ENCODE data around the gene CBR1. TPM values are rescaled to one million over a fixed set of nuclear protein-coding genes. Genes with fewer than 3 reads are reported as not detected.

Gene CBR1
- total RNA-seq, 2 donors from 2014 or later: 174 to 186 TPM

- ATAC-seq (ENCODE audit: insufficient number of reproducible peaks, low FRiP score, low read depth): no peak
- no peak for TF ChIP-seq CTCF (IDR thresholded peaks at IDR 0.05)
Observed at GRCh38 chr21:36100971-36101641, 31.3 kb downstream of the CBR1 start.

GRCh38 chr21:36103434-36103833, 33.6 kb downstream of the CBR1 start:
- peaks cover 0 to 5% of the 10 kb centered on the region in 2 donors for H3K4me1 ChIP-seq (ENCODE audit: control insufficient read depth in 1 of 2, low read depth in 2 of 2)
- no peaks in the 10 kb centered on the region for H3K36me3 ChIP-seq
- H3K9me3 ChIP-seq: no peaks in the 10 kb centered on the region
- H3K27me3 ChIP-seq (replicated peaks; ENCODE audit: insufficient read depth): no peaks in the 10 kb centered on the region
- no peak for DNase-seq (ENCODE audit: low spot score)
- no peak for TF ChIP-seq CTCF (IDR thresholded peaks at IDR 0.05)
- H3K4me3 ChIP-seq: no peak overlapping the region
- no peak overlapping the region for H3K27ac ChIP-seq
- no peak for ATAC-seq (ENCODE audit: insufficient number of reproducible peaks, low FRiP score, low read depth)

More at GRCh38 chr21:36100971-36101641, 31.3 kb downstream of the CBR1 start:
- Histone ChIP-seq H3K9me3 (no peaks in the 10 kb centered on the region), H3K36me3 (no peaks in the 10 kb centered on the region), H3K27ac (no peak overlapping the region), H3K4me1 (ENCODE audit: control insufficient read depth in 1 of 2, low read depth in 2 of 2) (peaks cover 5 to 11% of the 10 kb centered on the region in 2 donors), H3K27me3 (replicated peaks; ENCODE audit: insufficient read depth) (no peaks in the 10 kb centered on the region), H3K4me3 (no peak overlapping the region)
- DNase-seq (ENCODE audit: low spot score): no peak

- Histone ChIP-seq H3K36me3 (no peaks in the 10 kb centered on the region), H3K27ac (no peak overlapping the region), H3K27me3 (replicated peaks; ENCODE audit: insufficient read depth) (no peaks in the 10 kb centered on the region), H3K4me1 (ENCODE audit: control insufficient read depth in 1 of 2, low read depth in 2 of 2) (peaks cover 0 to 5% of the 10 kb centered on the region in 2 donors), H3K9me3 (no peaks in the 10 kb centered on the region), H3K4me3 (peak overlapping the region; percentile 54)
- DNase-seq (ENCODE audit: low spot score): no peak
- TF ChIP-seq CTCF (IDR thresholded peaks at IDR 0.05): peak; percentile 57
- no peak for ATAC-seq (ENCODE audit: insufficient number of reproducible peaks, low FRiP score, low read depth)
Observed at GRCh38 chr21:36104317-36105300, 34.8 kb downstream of the CBR1 start.

- no peak for TF ChIP-seq CTCF (IDR thresholded peaks at IDR 0.05)
- Histone ChIP-seq H3K9me3 (no peaks in the 10 kb centered on the region), H3K4me3 (peak overlapping the region; percentile 54), H3K4me1 (ENCODE audit: control insufficient read depth in 1 of 2, low read depth in 2 of 2) (peaks cover 0 to 5% of the 10 kb centered on the region in 2 donors), H3K27ac (no peak overlapping the region), H3K36me3 (no peaks in the 10 kb centered on the region), H3K27me3 (replicated peaks; ENCODE audit: insufficient read depth) (no peaks in the 10 kb centered on the region)
- ATAC-seq (ENCODE audit: insufficient number of reproducible peaks, low FRiP score, low read depth): no peak
- DNase-seq (ENCODE audit: low spot score): no peak
Observed at GRCh38 chr21:36105327-36105842, 35.6 kb downstream of the CBR1 start.

- Histone ChIP-seq H3K27ac (no peak overlapping the region), H3K27me3 (replicated peaks; ENCODE audit: insufficient read depth) (no peaks in the 10 kb centered on the region), H3K4me1 (ENCODE audit: control insufficient read depth in 1 of 2, low read depth in 2 of 2) (peaks cover 0 to 5% of the 10 kb centered on the region in 2 donors), H3K4me3 (no peak overlapping the region), H3K36me3 (no peaks in the 10 kb centered on the region), H3K9me3 (no peaks in the 10 kb centered on the region)
- no peak for DNase-seq (ENCODE audit: low spot score)
- TF ChIP-seq CTCF (IDR thresholded peaks at IDR 0.05): no peak
- ATAC-seq (ENCODE audit: insufficient number of reproducible peaks, low FRiP score, low read depth): no peak
Observed at GRCh38 chr21:36109868-36110267, 40.0 kb downstream of the CBR1 start.
